GM18502 (cell line): ENCODE results near the gene IDUA.
"Not testable (repeated sequence)": the region's sequence is repeated elsewhere in the genome, so short reads cannot be mapped to it uniquely, and the experiment has no call there.

ENCODE experiments used
- ATAC-seq: cut with Tn5 transposase; IDR thresholded peaks from one replicate; pipeline ENCODE4 v1.9.1; 2021; ENCODE audit warnings: mild to moderate bottlenecking; ENCODE audit not compliant: unreplicated experiment, poor library complexity

Gene IDUA

GRCh38 chr4:999240-999863 lies 12.5 kb downstream of the IDUA start:
- not testable (repeated sequence) for ATAC-seq

GRCh38 chr4:999882-1000425 lies 13.1 kb downstream of the IDUA start:
- no peak for ATAC-seq

GRCh38 chr4:1000686-1001260 lies 13.9 kb downstream of the IDUA start:
- ATAC-seq, result no peak

GRCh38 chr4:1001561-1002130 lies 14.8 kb downstream of the IDUA start:
- ATAC-seq, result no peak

- no peak for ATAC-seq
These were observed 15.3 kb downstream of the IDUA start for GRCh38 chr4:1002131-1002630.

GRCh38 chr4:1002631-1003251 lies 15.9 kb downstream of the IDUA start:
- ATAC-seq, result no peak

- no peak for ATAC-seq
These were observed 16.6 kb downstream of the IDUA start for GRCh38 chr4:1003271-1004070.

- ATAC-seq, result no peak
These were observed 17.2 kb downstream of the IDUA start for GRCh38 chr4:1004071-1004418.

GRCh38 chr4:1004557-1005485 lies 18.0 kb downstream of the IDUA start:
- no peak for ATAC-seq

GRCh38 chr4:1006856-1007255 lies 20.0 kb downstream of the IDUA start:
- no peak for ATAC-seq

- no peak for ATAC-seq
These were observed 22.1 kb downstream of the IDUA start for GRCh38 chr4:1008840-1009541.

GRCh38 chr4:1009542-1010394 lies 22.9 kb downstream of the IDUA start:
- ATAC-seq, result no peak

- ATAC-seq, result no peak
These were observed 23.7 kb downstream of the IDUA start for GRCh38 chr4:1010395-1011021.

- peak; percentile 41 for ATAC-seq
These were observed 24.3 kb downstream of the IDUA start, which contains the start of gene FGFRL1 for GRCh38 chr4:1011022-1011665. Gene FGFRL1 (plus strand): TSS chr4:1011626. CDS start chr4:1012486, 860 bp downstream.

- peak; percentile 4 for ATAC-seq
These were observed 24.8 kb downstream of the IDUA start for GRCh38 chr4:1011666-1012033.

- ATAC-seq, result no peak
These were observed 25.3 kb downstream of the IDUA start for GRCh38 chr4:1012034-1012739.
